Astrocyte (in vitro differentiated cells and primary cell): ENCODE results near the gene FAT1. TPM values are rescaled to one million over a fixed set of nuclear protein-coding genes. Genes with fewer than 3 reads are reported as not detected.

Experiments used
- DNase-seq: peaks from one replicate; pipeline ENCODE4 v3.0.0-alpha.2; 2010; ENCODE audit warnings: low read depth
- FAIRE-seq: peaks from 2 replicates; lab custom pipeline; 2011; peaks lifted over from hg19 to GRCh38; lab: Jason Lieb, UNC
- H2AFZ ChIP-seq: 2 replicates; pipeline ENCODE4 v1.6.0; 2012; ENCODE audit warnings: low read depth, low read length, inconsistent platforms
- H3K27ac ChIP-seq: 2 replicates; pipeline ENCODE4 v1.5.1; 2011; ENCODE audit warnings: low read depth, low read length, inconsistent platforms
- H3K27me3 ChIP-seq: 2 replicates; pipeline ENCODE4 v1.6.0; 2011; ENCODE audit warnings: low read length, inconsistent platforms; ENCODE audit not compliant: insufficient read depth
- H3K36me3 ChIP-seq: 2 replicates; pipeline ENCODE4 v1.5.1; 2011; ENCODE audit warnings: low read length, inconsistent platforms; ENCODE audit not compliant: insufficient read depth
- H3K4me1 ChIP-seq: 2 replicates; pipeline ENCODE4 v1.5.1; 2011; ENCODE audit warnings: low read length, inconsistent platforms; ENCODE audit not compliant: insufficient read depth
- H3K4me2 ChIP-seq: 2 replicates; pipeline ENCODE4 v1.6.0; 2012; ENCODE audit warnings: low read length, inconsistent platforms
- H3K4me3 ChIP-seq: 2 replicates; pipeline ENCODE4 v1.5.1; 2011; ENCODE audit warnings: low read depth, mild to moderate bottlenecking, low read length, inconsistent platforms; ENCODE audit not compliant: insufficient read depth
- H3K79me2 ChIP-seq: 2 replicates; pipeline ENCODE4 v1.6.0; 2012; ENCODE audit warnings: mild to moderate bottlenecking, low read length, inconsistent platforms; ENCODE audit not compliant: insufficient read depth
- H3K9ac ChIP-seq: 2 replicates; pipeline ENCODE4 v1.6.0; 2012; ENCODE audit warnings: mild to moderate bottlenecking, low read length, inconsistent platforms
- H3K9me3 ChIP-seq: 2 replicates; pipeline ENCODE4 v1.5.1; 2012; ENCODE audit warnings: low read depth, mild to moderate bottlenecking, low read length, inconsistent platforms; ENCODE audit not compliant: insufficient read depth
- H4K20me1 ChIP-seq: 2 replicates; pipeline ENCODE4 v1.6.0; 2012; ENCODE audit warnings: low read length, inconsistent platforms; ENCODE audit not compliant: insufficient read depth
- H3K27ac Mint-ChIP-seq: one replicate; pipeline ENCODE4 v1.8.0; 2021; ENCODE audit warnings: mild to moderate bottlenecking, mixed read lengths; ENCODE audit not compliant: unreplicated experiment
- H3K27me3 Mint-ChIP-seq: one replicate; pipeline ENCODE4 v1.8.0; 2021; ENCODE audit warnings: low read depth, mixed read lengths; ENCODE audit not compliant: unreplicated experiment
- H3K36me3 Mint-ChIP-seq: one replicate; pipeline ENCODE4 v1.8.0; 2021; ENCODE audit warnings: low read depth, mixed read lengths; ENCODE audit not compliant: unreplicated experiment
- H3K4me1 Mint-ChIP-seq: one replicate; pipeline ENCODE4 v1.8.0; 2021; ENCODE audit warnings: low read depth, mixed read lengths; ENCODE audit not compliant: unreplicated experiment
- H3K4me3 Mint-ChIP-seq: one replicate; pipeline ENCODE4 v1.8.0; 2021; ENCODE audit warnings: mild to moderate bottlenecking, moderate library complexity, mixed read lengths; ENCODE audit not compliant: unreplicated experiment
- H3K9me3 Mint-ChIP-seq: one replicate; pipeline ENCODE4 v1.8.0; 2021; ENCODE audit warnings: mild to moderate bottlenecking, mixed read lengths; ENCODE audit not compliant: unreplicated experiment
- EZH2 ChIP-seq: IDR thresholded peaks from 2 replicates; pipeline ENCODE4 v1.6.1; 2012; ENCODE audit warnings: mild to moderate bottlenecking, low read length, inconsistent platforms; ENCODE audit not compliant: insufficient read depth
- total RNA-seq: library from RNA; stranded (reverse); gene quantifications from 2 replicates; pipeline ENCODE4 v1.2.1, GENCODE V29; 2021
- TF ChIP-seq, protein P1 (sequence below): IDR thresholded peaks from 2 replicates; pipeline ENCODE4 v1.5.1; 2011; ENCODE audit warnings: low read depth, mild to moderate bottlenecking, inconsistent platforms, low read length, moderate library complexity; ENCODE audit not compliant: insufficient read depth

Gene FAT1
- total RNA-seq, 1 donor from 2014 or later, result 590 TPM

DNA sequence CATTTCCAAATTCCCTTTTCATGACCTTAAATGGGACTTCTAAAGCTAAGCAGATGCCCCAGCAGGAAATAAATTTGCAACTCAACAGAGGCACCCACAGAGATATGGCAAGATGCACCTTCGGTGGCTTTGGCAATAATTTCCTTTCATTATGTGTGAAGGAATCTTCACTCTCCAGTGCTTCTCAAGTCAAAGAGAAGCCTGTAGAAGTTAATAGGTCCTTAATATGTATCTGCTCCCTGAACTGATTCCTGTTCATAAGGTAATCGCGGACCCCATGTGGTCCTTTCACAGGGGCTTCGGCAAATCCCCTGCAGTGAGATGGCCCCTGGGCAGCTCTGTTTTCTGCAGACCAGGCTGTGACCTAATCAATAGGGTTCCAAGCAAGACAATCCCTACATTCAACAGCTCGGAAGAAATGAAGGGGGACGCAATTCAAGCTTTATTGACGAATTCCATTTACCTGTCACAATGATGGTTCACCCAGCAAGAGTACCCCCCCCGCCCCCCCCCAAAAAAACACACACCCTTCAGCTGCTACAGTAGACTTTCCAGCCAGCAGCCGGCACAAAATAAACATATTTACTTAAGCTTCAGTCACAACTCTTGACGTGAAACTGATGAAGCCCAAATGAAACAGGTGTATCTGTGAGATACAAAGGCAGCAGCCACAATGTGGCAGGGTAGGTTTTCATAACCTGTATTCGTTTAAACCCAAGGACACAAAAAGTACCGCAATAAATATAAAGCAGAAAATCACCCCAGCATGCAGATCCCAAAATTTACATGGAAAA is 35.3 kb downstream of the FAT1 start:
- no peak overlapping the region for H3K4me2 ChIP-seq
- peaks cover 93% of the 10 kb centered on the region for H3K79me2 ChIP-seq
- Mint-ChIP-seq H3K4me1 (peaks cover 70% of the 10 kb centered on the region), H3K9me3 (no peaks in the 10 kb centered on the region), H3K27me3 (no peaks in the 10 kb centered on the region), H3K4me3 (peak overlapping the region; percentile 28), H3K36me3 (peaks cover 11% of the 10 kb centered on the region), H3K27ac (peak overlapping the region; percentile 85)
- H3K9ac ChIP-seq, result no peak overlapping the region
- H2AFZ ChIP-seq, result no peak overlapping the region
- H3K27ac ChIP-seq, result no peak overlapping the region
- FAIRE-seq (no peak), DNase-seq (no peak)
- H3K36me3 ChIP-seq, result no peaks in the 10 kb centered on the region
- no peak overlapping the region for H3K4me3 ChIP-seq
- H3K4me1 ChIP-seq, result peaks cover 39% of the 10 kb centered on the region
- no peaks in the 10 kb centered on the region for H3K27me3 ChIP-seq
- TF ChIP-seq, protein P1, sequence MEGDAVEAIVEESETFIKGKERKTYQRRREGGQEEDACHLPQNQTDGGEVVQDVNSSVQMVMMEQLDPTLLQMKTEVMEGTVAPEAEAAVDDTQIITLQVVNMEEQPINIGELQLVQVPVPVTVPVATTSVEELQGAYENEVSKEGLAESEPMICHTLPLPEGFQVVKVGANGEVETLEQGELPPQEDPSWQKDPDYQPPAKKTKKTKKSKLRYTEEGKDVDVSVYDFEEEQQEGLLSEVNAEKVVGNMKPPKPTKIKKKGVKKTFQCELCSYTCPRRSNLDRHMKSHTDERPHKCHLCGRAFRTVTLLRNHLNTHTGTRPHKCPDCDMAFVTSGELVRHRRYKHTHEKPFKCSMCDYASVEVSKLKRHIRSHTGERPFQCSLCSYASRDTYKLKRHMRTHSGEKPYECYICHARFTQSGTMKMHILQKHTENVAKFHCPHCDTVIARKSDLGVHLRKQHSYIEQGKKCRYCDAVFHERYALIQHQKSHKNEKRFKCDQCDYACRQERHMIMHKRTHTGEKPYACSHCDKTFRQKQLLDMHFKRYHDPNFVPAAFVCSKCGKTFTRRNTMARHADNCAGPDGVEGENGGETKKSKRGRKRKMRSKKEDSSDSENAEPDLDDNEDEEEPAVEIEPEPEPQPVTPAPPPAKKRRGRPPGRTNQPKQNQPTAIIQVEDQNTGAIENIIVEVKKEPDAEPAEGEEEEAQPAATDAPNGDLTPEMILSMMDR, result no peak
- no peak for TF ChIP-seq EZH2
- no peaks in the 10 kb centered on the region for H3K9me3 ChIP-seq
- peaks cover 82% of the 10 kb centered on the region for H4K20me1 ChIP-seq

DNA sequence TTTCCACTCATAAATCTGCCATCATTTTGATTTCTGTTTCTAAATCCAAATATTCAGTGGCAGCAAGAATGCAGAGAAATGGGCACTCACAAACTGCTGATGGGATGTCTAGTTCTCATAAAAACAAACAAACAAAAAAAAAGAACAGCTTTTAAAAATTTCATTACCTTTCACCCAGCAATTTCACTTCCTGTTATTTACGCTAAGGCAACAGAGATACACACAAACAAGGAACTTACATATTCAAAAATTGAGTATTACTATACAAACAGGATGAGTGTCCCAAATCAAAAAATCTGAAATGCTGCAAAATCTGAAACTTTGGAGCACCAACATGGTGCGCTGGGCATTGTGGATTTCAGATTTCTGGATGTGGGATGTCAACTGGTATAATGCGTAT is 36.4 kb downstream of the FAT1 start:
- TF ChIP-seq EZH2, result no peak
- TF ChIP-seq, protein P1, result no peak
- Mint-ChIP-seq H3K4me3 (peak overlapping the region; percentile 28), H3K9me3 (no peaks in the 10 kb centered on the region), H3K36me3 (peaks cover 5% of the 10 kb centered on the region), H3K27me3 (no peaks in the 10 kb centered on the region), H3K4me1 (peaks cover 72% of the 10 kb centered on the region), H3K27ac (peak overlapping the region; percentile 96)
- FAIRE-seq (no peak), DNase-seq (no peak)
- peaks cover 82% of the 10 kb centered on the region for H4K20me1 ChIP-seq
- no peaks in the 10 kb centered on the region for H3K9me3 ChIP-seq
- no peak overlapping the region for H3K27ac ChIP-seq
- no peak overlapping the region for H3K9ac ChIP-seq
- no peak overlapping the region for H2AFZ ChIP-seq
- peaks cover 93% of the 10 kb centered on the region for H3K79me2 ChIP-seq
- no peak overlapping the region for H3K4me2 ChIP-seq
- H3K27me3 ChIP-seq, result no peaks in the 10 kb centered on the region
- H3K4me1 ChIP-seq, result peaks cover 35% of the 10 kb centered on the region
- no peak overlapping the region for H3K4me3 ChIP-seq
- H3K36me3 ChIP-seq, result peaks cover 3% of the 10 kb centered on the region

DNA sequence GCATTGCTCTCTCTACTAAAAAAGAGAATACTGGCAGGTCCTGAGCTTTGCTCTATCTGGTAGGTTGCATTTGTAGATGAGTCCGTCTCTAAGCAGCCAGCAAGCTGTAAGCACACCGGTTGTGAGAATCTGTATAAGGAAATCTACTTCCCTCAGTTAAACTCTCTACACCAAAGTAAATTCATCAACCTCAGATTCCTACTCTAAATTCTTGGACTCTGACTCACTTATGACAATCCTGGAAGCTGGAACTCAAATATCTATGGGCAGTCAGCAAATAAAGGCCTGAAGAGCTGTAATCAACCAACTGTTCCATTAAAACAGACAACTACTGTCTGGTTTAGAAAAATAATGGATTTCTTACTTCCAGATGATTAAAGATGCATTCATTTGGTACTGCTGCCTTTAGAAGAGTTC is 37.9 kb downstream of the FAT1 start:
- Mint-ChIP-seq H3K36me3 (peaks cover 3% of the 10 kb centered on the region), H3K4me3 (no peak overlapping the region), H3K9me3 (no peaks in the 10 kb centered on the region), H3K27me3 (no peaks in the 10 kb centered on the region), H3K27ac (peak overlapping the region; percentile 96), H3K4me1 (peaks cover 77% of the 10 kb centered on the region)
- Histone ChIP-seq H3K4me3 (peak overlapping the region; percentile 15), H3K27me3 (no peaks in the 10 kb centered on the region), H3K9ac (peak overlapping the region; percentile 43), H2AFZ (no peak overlapping the region), H4K20me1 (peaks cover 83% of the 10 kb centered on the region), H3K9me3 (no peaks in the 10 kb centered on the region), H3K79me2 (peaks cover 94% of the 10 kb centered on the region), H3K4me2 (peak overlapping the region; percentile 69), H3K36me3 (peaks cover 6% of the 10 kb centered on the region), H3K27ac (peak overlapping the region; percentile 54), H3K4me1 (peaks cover 35% of the 10 kb centered on the region)
- no peak for TF ChIP-seq EZH2
- TF ChIP-seq, protein P1, result no peak
- DNase-seq, result peak; percentile 96
- peak; percentile 98 for FAIRE-seq
